Heart left ventricle (tissue), 13 donors: Measurements from ENCODE around the gene SLC7A14.

Source experiments
- CTCF ChIP-seq, 12 donors: fragments of 200-600 bp; sonication (generic) in 4 of 12; IDR thresholded peaks; one replicate each; pipeline versions ENCODE4 v1.5.0 to v1.8.0; 2018 to 2022; ENCODE audit warnings: antibody characterized with exemption in 12 of 12, mild to moderate bottlenecking in 5 of 12
- POLR2A ChIP-seq, 2 donors: fragments of 450-650 bp; IDR thresholded peaks; one replicate each; pipeline ENCODE4 v1.6.1; 2017; ENCODE audit warnings: antibody characterized with exemption in 2 of 2, mild to moderate bottlenecking in 2 of 2, moderate library complexity in 2 of 2
- donor health status: ischemic (EF 13 %, LVEDD 7.1; RV severe dilation, severe dysfunction).
- donor health status: DM: no; HTN: yes; CAD: no.
- donor health status: DM: no; HTN: no; CAD: no.
- donor health status: ischemic (EF 25% LVEDD 6.9; RV normal size, moderate dysfunction).
- donor health status: ischemic (EF 25% LVEDD 5.7; RV mildly dilated, moderate dysfunction).
- donor health status: ischemic (EF 35%, LVEDD 5.7; RV mildly dilated, moderate dysfunction).
- donor health status: nonischemic (EF 11% LVEDD 7.7; RV severe dilation, severe dysfunction).
- donor health status: DM: yes; HTN: yes; CAD: no.
- donor health status: PGD.
- donor health status: ischemic (EF 29% LVEDD 5.4; RV normal size, mild dysfunction).
- donor health status: nonischemic (EF 23%, LVEDD 6.1; RV moderate dilation, normal function).

GRCh38 chr3:170497207-170498095 lies 88.4 kb downstream of the SLC7A14 start:
- TF ChIP-seq CTCF (IDR thresholded peaks at IDR 0.05) = no peak
- no peak for TF ChIP-seq POLR2A (IDR thresholded peaks at IDR 0.05)
